GM23338 (cell line): ENCODE measurements around the gene RAB9A. TPM values are rescaled to one million over a fixed set of nuclear protein-coding genes. Genes with fewer than 3 reads are reported as not detected.
A peak's percentile ranks its signal among the peaks of the same experiment; 100 is the strongest.

Source experiments
- ATAC-seq: fragments of 200-7000 bp; cut with Tn5 transposase; 3 replicates; pipeline ENCODE4 v1.9.1; 2020
- DNase-seq: peaks from one replicate; pipeline ENCODE4 v3.0.0-alpha.2; 2015; ENCODE audit warnings: low spot score
- H2AFZ ChIP-seq: fragments of 200-600 bp; sonication (generic); 2 replicates; pipeline ENCODE4 v1.8.0; 2016; ENCODE audit warnings: antibody characterized with exemption, mild to moderate bottlenecking, moderate library complexity
- H3F3A ChIP-seq: fragments of 200-600 bp; sonication (generic); replicated peaks from 2 replicates; pipeline ENCODE4 v1.8.0; 2017; ENCODE audit warnings: antibody characterized with exemption, mixed run types, low read depth
- H3K27ac ChIP-seq: fragments of 200-600 bp; sonication (generic); 2 replicates; pipeline ENCODE4 v1.6.1; 2016; ENCODE audit warnings: low read depth
- H3K27me3 ChIP-seq: fragments of 200-600 bp; sonication (generic); 2 replicates; pipeline ENCODE4 v1.8.0; 2016; ENCODE audit warnings: mild to moderate bottlenecking, mixed run types, moderate library complexity; ENCODE audit not compliant: insufficient read depth
- H3K36me3 ChIP-seq: fragments of 200-600 bp; sonication (generic); 2 replicates; pipeline ENCODE4 v1.8.0; 2016; ENCODE audit warnings: mild to moderate bottlenecking; ENCODE audit not compliant: insufficient read depth
- H3K4me1 ChIP-seq: fragments of 200-600 bp; sonication (generic); 2 replicates; pipeline ENCODE4 v1.8.0; 2016; ENCODE audit warnings: mild to moderate bottlenecking, moderate library complexity; ENCODE audit not compliant: insufficient read depth
- H3K4me2 ChIP-seq: fragments of 200-600 bp; sonication (generic); 2 replicates; pipeline ENCODE4 v1.7.1; 2017; ENCODE audit warnings: mixed run types
- H3K4me3 ChIP-seq: fragments of 200-600 bp; sonication (generic); 2 replicates; pipeline ENCODE4 v1.6.1; 2016; ENCODE audit warnings: mixed run types
- H3K79me2 ChIP-seq: fragments of 200-600 bp; sonication (generic); replicated peaks from 2 replicates; pipeline ENCODE4 v1.8.0; 2017; ENCODE audit warnings: mild to moderate bottlenecking; ENCODE audit not compliant: insufficient read depth
- H3K9me2 ChIP-seq: fragments of 200-600 bp; sonication (generic); 2 replicates; pipeline ENCODE4 v1.8.0; 2017; ENCODE audit not compliant: insufficient read depth
- H4K20me1 ChIP-seq: fragments of 200-600 bp; sonication (generic); replicated peaks from 2 replicates; pipeline ENCODE4 v1.8.0; 2017; ENCODE audit warnings: mild to moderate bottlenecking; ENCODE audit not compliant: insufficient read depth
- H3K27ac Mint-ChIP-seq: 2 replicates; pipeline ENCODE4 v1.8.0; 2020; ENCODE audit warnings: inconsistent platforms, mild to moderate bottlenecking, moderate library complexity, mixed read lengths
- H3K27me3 Mint-ChIP-seq: 3 replicates; pipeline ENCODE4 v1.8.0; 2022; ENCODE audit warnings: low read depth, mild to moderate bottlenecking, moderate library complexity, mixed read lengths, inconsistent platforms; ENCODE audit not compliant: insufficient read depth, poor library complexity
- H3K36me3 Mint-ChIP-seq: 3 replicates; pipeline ENCODE4 v1.8.0; 2021; ENCODE audit warnings: low read depth, mild to moderate bottlenecking, inconsistent platforms, moderate library complexity, mixed read lengths
- H3K4me1 Mint-ChIP-seq: 3 replicates; pipeline ENCODE4 v1.8.0; 2020; ENCODE audit warnings: mild to moderate bottlenecking, inconsistent platforms, mixed read lengths
- H3K4me3 Mint-ChIP-seq: 3 replicates; pipeline ENCODE4 v1.8.0; 2021; ENCODE audit warnings: moderate library complexity, mild to moderate bottlenecking, inconsistent platforms, mixed read lengths
- H3K9me3 Mint-ChIP-seq: 3 replicates; pipeline ENCODE4 v1.8.0; 2020; ENCODE audit warnings: moderate library complexity, mild to moderate bottlenecking, inconsistent platforms, mixed read lengths
- CREB1 ChIP-seq: fragments of 250-450 bp; sonication (Bioruptor Pico); IDR thresholded peaks from 2 replicates; pipeline ENCODE4 v1.5.0; 2020; ENCODE audit warnings: low read depth, mild to moderate bottlenecking, moderate library complexity
- EZH2 ChIP-seq: fragments of 200-600 bp; sonication (generic); IDR thresholded peaks from one replicate; pipeline ENCODE4 v1.8.0; 2017; ENCODE audit warnings: antibody characterized with exemption, mild to moderate bottlenecking, low read depth; ENCODE audit not compliant: unreplicated experiment
- EZH2phosphoT487 ChIP-seq: fragments of 200-600 bp; sonication (generic); IDR thresholded peaks from one replicate; pipeline ENCODE4 v1.8.1; 2018; ENCODE audit warnings: antibody characterized with exemption; ENCODE audit not compliant: unreplicated experiment
- JUNB ChIP-seq: IDR thresholded peaks from one replicate; pipeline ENCODE4 v1.6.1; 2016; ENCODE audit warnings: antibody characterized with exemption; ENCODE audit not compliant: unreplicated experiment
- NANOG ChIP-seq: IDR thresholded peaks from 2 replicates; pipeline ENCODE4 v1.6.1; 2016; ENCODE audit warnings: antibody characterized with exemption, borderline replicate concordance
- POLR2AphosphoS5 ChIP-seq: IDR thresholded peaks from 2 replicates; pipeline ENCODE4 v1.6.1; 2016; ENCODE audit warnings: antibody characterized with exemption, low read depth
- STAT1 ChIP-seq: IDR thresholded peaks from one replicate; pipeline ENCODE4 v1.6.1; 2016; ENCODE audit warnings: antibody characterized with exemption; ENCODE audit not compliant: unreplicated experiment
- ZNF114 ChIP-seq: fragments of 250-450 bp; sonication (Bioruptor Pico); IDR thresholded peaks from 2 replicates; pipeline ENCODE4 v1.5.0; 2020; ENCODE audit warnings: mild to moderate bottlenecking, moderate library complexity
- ZNF331 ChIP-seq: fragments of 250-450 bp; sonication (Bioruptor Pico); IDR thresholded peaks from 2 replicates; pipeline ENCODE4 v1.5.0; 2020; ENCODE audit warnings: low read depth, mild to moderate bottlenecking, moderate library complexity
- polyA plus RNA-seq: library from polyadenylated mRNA; unstranded; fragments of >200 nt; fragmentation: Nextera tagmentation; extraction: Ambion mirVana; gene quantifications from 2 replicates; pipeline ENCODE4 v1.2.1, GENCODE V29; 2016
- total RNA-seq: library from RNA; depleted of rRNA; stranded (reverse); fragments of >200 nt; shearing (Covaris generic); gene quantifications from 2 replicates; pipeline ENCODE4 v1.2.3, GENCODE V29; 2014
- TF ChIP-seq, protein P1 (sequence below), 2 experiments: fragments of 200-600 bp in 1 of 2; sonication (generic) in 1 of 2; conservative IDR thresholded peaks; 2 replicates each; pipeline versions ENCODE4 v1.5.1 to v1.6.1; 2016 to 2017; ENCODE audit warnings: antibody characterized with exemption in 2 of 2, low read depth in 2 of 2, mild to moderate bottlenecking in 2 of 2, moderate library complexity in 1 of 2
- TF ChIP-seq, protein P2 (sequence below): fragments of 250-450 bp; sonication (Bioruptor Pico); IDR thresholded peaks from 2 replicates; pipeline ENCODE4 v1.5.0; 2020; ENCODE audit warnings: mild to moderate bottlenecking, moderate library complexity
- TF ChIP-seq, protein P3 (sequence below): IDR thresholded peaks from 2 replicates; pipeline ENCODE4 v1.6.1; 2016; ENCODE audit warnings: antibody characterized with exemption
- TF ChIP-seq, protein P4 (sequence below): IDR thresholded peaks from one replicate; pipeline ENCODE4 v1.6.1; 2018; ENCODE audit warnings: antibody characterized with exemption; ENCODE audit not compliant: unreplicated experiment

The RAB9A gene
- total and polyA plus RNA-seq, 2 experiments from 2014 or later: 43.3 to 45.1 TPM

DNA sequence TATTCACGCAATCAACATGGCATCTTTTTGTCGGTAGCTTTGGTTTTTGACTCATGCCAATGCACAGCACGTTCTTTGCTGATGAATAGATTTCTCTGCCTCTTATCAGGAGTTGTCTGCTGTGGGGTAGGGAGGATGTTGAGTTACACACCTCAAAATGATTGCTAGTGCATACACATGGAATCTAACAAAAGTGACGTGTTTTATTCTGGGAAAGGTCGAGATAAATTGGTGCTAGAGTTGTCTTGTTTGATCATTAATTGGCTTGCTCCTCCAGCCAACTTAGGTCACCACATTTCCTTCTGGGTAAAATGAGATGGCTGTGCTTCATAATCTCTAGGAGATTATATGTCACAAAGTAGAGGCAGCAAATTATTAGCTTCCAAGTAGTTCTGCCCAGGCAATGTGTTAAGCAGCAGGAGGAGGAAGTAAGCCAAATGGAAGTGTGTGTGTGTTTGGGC lies 3.9 kb downstream of the RAB9A start:
- peaks cover 18% of the 10 kb centered on the region for H4K20me1 ChIP-seq
- H3K36me3 ChIP-seq: no peaks in the 10 kb centered on the region
- Mint-ChIP-seq H3K27ac (peak overlapping the region; percentile 38), H3K4me1 (peaks cover 52% of the 10 kb centered on the region), H3K9me3 (no peaks in the 10 kb centered on the region), H3K4me3 (peak overlapping the region; percentile 22; the same call in 1 of the 3 replicates), H3K36me3 (no peaks in the 10 kb centered on the region; the same call in 1 of the 3 replicates), H3K27me3 (peaks cover 8% of the 10 kb centered on the region)
- peaks cover 34% of the 10 kb centered on the region for H3K4me1 ChIP-seq
- peak overlapping the region; percentile 59; the same call in 1 of the 2 replicates for H3K27ac ChIP-seq
- H3K9me2 ChIP-seq: no peaks in the 10 kb centered on the region
- ATAC-seq: no peak
- 0 out of 2 replicates have a peak overlapping the region, but pooled peaks have one; percentile 31 for H3K4me2 ChIP-seq
- no peaks in the 10 kb centered on the region for H3F3A ChIP-seq
- peaks cover 85% of the 10 kb centered on the region for H3K79me2 ChIP-seq
- H2AFZ ChIP-seq: no peak overlapping the region
- peaks cover 6% of the 10 kb centered on the region; the same call in 1 of the 2 replicates for H3K27me3 ChIP-seq
- TF ChIP-seq EZH2 (no peak), EZH2phosphoT487 (no peak), ZNF331 (no peak), CREB1 (CRISPR knock-in tag) (no peak), POLR2AphosphoS5 (no peak), STAT1 (no peak), NANOG (no peak), ZNF114 (CRISPR knock-in tag) (no peak), JUNB (no peak)
- TF ChIP-seq, protein P1, sequence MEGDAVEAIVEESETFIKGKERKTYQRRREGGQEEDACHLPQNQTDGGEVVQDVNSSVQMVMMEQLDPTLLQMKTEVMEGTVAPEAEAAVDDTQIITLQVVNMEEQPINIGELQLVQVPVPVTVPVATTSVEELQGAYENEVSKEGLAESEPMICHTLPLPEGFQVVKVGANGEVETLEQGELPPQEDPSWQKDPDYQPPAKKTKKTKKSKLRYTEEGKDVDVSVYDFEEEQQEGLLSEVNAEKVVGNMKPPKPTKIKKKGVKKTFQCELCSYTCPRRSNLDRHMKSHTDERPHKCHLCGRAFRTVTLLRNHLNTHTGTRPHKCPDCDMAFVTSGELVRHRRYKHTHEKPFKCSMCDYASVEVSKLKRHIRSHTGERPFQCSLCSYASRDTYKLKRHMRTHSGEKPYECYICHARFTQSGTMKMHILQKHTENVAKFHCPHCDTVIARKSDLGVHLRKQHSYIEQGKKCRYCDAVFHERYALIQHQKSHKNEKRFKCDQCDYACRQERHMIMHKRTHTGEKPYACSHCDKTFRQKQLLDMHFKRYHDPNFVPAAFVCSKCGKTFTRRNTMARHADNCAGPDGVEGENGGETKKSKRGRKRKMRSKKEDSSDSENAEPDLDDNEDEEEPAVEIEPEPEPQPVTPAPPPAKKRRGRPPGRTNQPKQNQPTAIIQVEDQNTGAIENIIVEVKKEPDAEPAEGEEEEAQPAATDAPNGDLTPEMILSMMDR (conservative IDR thresholded peaks at IDR 0.05; ENCODE audit: low read depth in 2 of 2): no peak
- TF ChIP-seq, protein P2, sequence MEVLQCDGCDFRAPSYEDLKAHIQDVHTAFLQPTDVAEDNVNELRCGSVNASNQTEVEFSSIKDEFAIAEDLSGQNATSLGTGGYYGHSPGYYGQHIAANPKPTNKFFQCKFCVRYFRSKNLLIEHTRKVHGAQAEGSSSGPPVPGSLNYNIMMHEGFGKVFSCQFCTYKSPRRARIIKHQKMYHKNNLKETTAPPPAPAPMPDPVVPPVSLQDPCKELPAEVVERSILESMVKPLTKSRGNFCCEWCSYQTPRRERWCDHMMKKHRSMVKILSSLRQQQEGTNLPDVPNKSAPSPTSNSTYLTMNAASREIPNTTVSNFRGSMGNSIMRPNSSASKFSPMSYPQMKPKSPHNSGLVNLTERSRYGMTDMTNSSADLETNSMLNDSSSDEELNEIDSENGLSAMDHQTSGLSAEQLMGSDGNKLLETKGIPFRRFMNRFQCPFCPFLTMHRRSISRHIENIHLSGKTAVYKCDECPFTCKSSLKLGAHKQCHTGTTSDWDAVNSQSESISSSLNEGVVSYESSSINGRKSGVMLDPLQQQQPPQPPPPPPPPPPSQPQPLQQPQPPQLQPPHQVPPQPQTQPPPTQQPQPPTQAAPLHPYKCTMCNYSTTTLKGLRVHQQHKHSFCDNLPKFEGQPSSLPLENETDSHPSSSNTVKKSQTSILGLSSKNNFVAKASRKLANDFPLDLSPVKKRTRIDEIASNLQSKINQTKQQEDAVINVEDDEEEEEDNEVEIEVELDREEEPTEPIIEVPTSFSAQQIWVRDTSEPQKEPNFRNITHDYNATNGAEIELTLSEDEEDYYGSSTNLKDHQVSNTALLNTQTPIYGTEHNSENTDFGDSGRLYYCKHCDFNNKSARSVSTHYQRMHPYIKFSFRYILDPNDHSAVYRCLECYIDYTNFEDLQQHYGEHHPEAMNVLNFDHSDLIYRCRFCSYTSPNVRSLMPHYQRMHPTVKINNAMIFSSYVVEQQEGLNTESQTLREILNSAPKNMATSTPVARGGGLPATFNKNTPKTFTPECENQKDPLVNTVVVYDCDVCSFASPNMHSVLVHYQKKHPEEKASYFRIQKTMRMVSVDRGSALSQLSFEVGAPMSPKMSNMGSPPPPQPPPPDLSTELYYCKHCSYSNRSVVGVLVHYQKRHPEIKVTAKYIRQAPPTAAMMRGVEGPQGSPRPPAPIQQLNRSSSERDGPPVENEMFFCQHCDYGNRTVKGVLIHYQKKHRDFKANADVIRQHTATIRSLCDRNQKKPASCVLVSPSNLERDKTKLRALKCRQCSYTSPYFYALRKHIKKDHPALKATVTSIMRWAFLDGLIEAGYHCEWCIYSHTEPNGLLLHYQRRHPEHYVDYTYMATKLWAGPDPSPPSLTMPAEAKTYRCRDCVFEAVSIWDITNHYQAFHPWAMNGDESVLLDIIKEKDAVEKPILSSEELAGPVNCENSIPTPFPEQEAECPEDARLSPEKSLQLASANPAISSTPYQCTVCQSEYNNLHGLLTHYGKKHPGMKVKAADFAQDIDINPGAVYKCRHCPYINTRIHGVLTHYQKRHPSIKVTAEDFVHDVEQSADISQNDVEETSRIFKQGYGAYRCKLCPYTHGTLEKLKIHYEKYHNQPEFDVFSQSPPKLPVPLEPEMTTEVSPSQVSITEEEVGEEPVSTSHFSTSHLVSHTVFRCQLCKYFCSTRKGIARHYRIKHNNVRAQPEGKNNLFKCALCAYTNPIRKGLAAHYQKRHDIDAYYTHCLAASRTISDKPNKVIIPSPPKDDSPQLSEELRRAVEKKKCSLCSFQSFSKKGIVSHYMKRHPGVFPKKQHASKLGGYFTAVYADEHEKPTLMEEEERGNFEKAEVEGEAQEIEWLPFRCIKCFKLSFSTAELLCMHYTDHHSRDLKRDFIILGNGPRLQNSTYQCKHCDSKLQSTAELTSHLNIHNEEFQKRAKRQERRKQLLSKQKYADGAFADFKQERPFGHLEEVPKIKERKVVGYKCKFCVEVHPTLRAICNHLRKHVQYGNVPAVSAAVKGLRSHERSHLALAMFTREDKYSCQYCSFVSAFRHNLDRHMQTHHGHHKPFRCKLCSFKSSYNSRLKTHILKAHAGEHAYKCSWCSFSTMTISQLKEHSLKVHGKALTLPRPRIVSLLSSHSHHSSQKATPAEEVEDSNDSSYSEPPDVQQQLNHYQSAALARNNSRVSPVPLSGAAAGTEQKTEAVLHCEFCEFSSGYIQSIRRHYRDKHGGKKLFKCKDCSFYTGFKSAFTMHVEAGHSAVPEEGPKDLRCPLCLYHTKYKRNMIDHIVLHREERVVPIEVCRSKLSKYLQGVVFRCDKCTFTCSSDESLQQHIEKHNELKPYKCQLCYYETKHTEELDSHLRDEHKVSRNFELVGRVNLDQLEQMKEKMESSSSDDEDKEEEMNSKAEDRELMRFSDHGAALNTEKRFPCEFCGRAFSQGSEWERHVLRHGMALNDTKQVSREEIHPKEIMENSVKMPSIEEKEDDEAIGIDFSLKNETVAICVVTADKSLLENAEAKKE (CRISPR knock-in tag): no peak
- TF ChIP-seq, protein P3, sequence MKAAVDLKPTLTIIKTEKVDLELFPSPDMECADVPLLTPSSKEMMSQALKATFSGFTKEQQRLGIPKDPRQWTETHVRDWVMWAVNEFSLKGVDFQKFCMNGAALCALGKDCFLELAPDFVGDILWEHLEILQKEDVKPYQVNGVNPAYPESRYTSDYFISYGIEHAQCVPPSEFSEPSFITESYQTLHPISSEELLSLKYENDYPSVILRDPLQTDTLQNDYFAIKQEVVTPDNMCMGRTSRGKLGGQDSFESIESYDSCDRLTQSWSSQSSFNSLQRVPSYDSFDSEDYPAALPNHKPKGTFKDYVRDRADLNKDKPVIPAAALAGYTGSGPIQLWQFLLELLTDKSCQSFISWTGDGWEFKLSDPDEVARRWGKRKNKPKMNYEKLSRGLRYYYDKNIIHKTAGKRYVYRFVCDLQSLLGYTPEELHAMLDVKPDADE: no peak
- TF ChIP-seq, protein P4, sequence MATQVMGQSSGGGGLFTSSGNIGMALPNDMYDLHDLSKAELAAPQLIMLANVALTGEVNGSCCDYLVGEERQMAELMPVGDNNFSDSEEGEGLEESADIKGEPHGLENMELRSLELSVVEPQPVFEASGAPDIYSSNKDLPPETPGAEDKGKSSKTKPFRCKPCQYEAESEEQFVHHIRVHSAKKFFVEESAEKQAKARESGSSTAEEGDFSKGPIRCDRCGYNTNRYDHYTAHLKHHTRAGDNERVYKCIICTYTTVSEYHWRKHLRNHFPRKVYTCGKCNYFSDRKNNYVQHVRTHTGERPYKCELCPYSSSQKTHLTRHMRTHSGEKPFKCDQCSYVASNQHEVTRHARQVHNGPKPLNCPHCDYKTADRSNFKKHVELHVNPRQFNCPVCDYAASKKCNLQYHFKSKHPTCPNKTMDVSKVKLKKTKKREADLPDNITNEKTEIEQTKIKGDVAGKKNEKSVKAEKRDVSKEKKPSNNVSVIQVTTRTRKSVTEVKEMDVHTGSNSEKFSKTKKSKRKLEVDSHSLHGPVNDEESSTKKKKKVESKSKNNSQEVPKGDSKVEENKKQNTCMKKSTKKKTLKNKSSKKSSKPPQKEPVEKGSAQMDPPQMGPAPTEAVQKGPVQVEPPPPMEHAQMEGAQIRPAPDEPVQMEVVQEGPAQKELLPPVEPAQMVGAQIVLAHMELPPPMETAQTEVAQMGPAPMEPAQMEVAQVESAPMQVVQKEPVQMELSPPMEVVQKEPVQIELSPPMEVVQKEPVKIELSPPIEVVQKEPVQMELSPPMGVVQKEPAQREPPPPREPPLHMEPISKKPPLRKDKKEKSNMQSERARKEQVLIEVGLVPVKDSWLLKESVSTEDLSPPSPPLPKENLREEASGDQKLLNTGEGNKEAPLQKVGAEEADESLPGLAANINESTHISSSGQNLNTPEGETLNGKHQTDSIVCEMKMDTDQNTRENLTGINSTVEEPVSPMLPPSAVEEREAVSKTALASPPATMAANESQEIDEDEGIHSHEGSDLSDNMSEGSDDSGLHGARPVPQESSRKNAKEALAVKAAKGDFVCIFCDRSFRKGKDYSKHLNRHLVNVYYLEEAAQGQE: no peak
- DNase-seq: no peak
- H3K4me3 ChIP-seq: no peak overlapping the region
